HG02678 (cell line): Measurements from ENCODE around the gene P4HTM.
A peak's percentile ranks its signal among the peaks of the same experiment; 100 is the strongest.

Source experiments
- ATAC-seq: cut with Tn5 transposase; IDR thresholded peaks from one replicate; pipeline ENCODE4 v1.9.1; 2021; ENCODE audit warnings: mild to moderate bottlenecking, moderate library complexity; ENCODE audit not compliant: unreplicated experiment

Gene P4HTM, protein sequence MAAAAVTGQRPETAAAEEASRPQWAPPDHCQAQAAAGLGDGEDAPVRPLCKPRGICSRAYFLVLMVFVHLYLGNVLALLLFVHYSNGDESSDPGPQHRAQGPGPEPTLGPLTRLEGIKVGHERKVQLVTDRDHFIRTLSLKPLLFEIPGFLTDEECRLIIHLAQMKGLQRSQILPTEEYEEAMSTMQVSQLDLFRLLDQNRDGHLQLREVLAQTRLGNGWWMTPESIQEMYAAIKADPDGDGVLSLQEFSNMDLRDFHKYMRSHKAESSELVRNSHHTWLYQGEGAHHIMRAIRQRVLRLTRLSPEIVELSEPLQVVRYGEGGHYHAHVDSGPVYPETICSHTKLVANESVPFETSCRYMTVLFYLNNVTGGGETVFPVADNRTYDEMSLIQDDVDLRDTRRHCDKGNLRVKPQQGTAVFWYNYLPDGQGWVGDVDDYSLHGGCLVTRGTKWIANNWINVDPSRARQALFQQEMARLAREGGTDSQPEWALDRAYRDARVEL

DNA sequence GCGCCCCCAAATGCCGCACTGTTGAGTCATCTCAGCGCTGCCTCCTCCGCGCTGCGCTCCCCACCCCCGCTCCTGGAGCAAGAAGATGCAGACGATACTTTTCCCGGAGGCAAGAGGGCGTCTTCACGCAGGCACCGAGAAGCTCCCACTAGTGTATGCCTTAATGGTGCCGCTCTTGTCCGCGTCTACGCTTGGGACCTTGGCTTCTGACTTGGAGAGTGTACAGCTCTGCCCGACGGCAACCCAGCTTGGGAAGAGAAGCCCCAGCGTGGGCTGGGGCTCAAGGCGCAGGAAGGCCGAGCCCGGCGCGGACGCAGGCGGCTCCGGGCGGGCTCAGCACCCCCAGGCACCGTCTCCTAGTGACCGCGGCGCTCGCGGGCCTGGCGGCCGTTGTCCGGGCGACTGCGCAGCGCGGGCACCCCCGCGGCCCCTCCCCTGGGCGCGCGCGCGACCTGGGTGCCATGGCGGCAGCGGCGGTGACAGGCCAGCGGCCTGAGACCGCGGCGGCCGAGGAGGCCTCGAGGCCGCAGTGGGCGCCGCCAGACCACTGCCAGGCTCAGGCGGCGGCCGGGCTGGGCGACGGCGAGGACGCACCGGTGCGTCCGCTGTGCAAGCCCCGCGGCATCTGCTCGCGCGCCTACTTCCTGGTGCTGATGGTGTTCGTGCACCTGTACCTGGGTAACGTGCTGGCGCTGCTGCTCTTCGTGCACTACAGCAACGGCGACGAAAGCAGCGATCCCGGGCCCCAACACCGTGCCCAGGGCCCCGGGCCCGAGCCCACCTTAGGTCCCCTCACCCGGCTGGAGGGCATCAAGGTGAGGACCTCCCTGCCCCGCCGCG lies at the start of gene P4HTM:
Gene P4HTM (plus strand): TSS at position 446 of the 840 bp plus-strand sequence. CDS start 16 bp downstream, at position 462.
- peak; percentile 60 for ATAC-seq

DNA sequence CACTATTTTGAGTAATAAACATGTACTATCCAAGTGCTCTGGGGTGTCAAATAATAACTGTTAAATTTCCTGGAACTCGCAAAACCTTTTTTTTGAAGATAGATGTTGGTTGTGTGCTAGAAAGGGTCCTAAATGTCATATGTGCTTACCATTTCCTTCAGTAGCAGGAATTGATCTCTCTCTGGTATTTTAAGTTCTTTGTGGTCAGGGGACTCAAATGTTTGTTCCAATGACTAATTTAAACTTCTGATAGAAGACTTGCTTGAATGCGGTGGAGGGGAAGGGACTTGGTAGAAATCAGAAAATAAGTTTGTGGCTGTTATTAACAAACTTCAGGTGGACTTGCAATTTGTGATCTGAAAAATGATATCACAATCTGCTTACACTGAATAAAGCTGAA lies 44.6 kb upstream of the P4HTM start:
- ATAC-seq: no peak

GRCh38 chr3:48945891-48946549 lies 44.0 kb upstream of the P4HTM start:
- ATAC-seq: no peak

GRCh38 chr3:48949376-48949717 lies 40.7 kb upstream of the P4HTM start:
- ATAC-seq: no peak

DNA sequence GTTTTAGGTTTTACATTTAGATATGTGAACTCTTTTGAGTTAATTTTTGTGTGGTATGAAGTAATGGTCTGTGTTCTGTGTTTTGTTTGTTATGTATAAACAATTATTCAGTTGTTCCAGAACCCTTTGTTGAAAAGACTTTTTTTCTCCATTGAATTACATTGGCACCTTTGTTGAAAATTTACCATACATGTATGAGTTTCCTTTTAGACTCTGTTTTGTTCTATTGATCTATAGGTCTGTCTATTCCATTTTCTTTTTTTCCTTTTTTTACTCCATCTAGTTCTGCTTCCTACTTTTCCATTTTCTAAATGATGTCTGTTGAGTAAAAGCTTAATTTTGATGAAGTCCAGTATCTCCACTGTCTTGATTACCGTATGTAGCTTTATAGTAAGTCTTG lies 40.0 kb upstream of the P4HTM start:
- no peak for ATAC-seq

DNA sequence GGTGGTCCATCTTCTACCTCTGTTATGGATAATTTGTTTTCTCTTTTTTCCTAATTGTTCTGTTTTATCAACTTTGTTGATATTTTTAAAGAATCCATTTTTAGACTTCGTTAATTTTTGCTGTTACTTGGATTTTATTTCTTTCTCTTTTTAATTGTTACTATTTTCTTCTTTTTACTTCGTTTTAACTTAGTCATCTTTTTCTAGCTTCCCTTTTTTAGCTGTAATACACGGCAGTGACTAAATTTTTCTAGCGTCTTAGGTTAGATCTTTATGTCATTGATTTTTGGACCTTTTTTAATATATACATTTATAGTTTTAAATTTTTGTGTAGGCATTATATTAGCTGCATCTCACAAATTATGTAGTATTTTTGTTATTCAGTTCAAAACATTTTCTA lies 38.3 kb upstream of the P4HTM start:
- ATAC-seq: no peak

GRCh38 chr3:48952510-48953118 lies 37.4 kb upstream of the P4HTM start:
- no peak for ATAC-seq

- ATAC-seq: no peak
Measured at GRCh38 chr3:48957006-48957705, 32.9 kb upstream of the P4HTM start.

GRCh38 chr3:48960841-48961413 lies 29.1 kb upstream of the P4HTM start:
- ATAC-seq: no peak

GRCh38 chr3:48962340-48962739 lies 27.7 kb upstream of the P4HTM start:
- no peak for ATAC-seq

- ATAC-seq: no peak
Measured at GRCh38 chr3:48962939-48963338, 27.1 kb upstream of the P4HTM start.

DNA sequence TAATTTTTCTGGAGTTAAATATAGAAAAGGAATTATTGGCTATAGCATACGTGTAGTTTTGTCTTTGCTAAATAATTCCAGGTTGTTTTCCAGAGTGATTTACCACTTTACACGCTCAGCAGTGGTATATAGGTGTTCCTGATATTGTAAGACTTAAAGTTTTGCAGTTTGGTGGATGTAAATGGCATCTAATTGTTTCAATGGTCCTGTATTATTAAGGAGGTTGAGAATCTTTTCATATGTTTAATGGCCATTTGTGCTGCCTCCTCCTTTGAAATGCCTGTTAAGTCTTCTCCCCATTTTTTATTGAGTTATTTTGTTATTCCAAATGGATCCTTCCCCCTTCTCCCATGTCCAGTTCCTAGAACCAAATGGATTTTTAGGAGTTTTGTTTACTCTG lies 26.4 kb upstream of the P4HTM start:
- ATAC-seq: no peak

- ATAC-seq: no peak
Measured at GRCh38 chr3:48966367-48966766, 23.7 kb upstream of the P4HTM start.

GRCh38 chr3:48966876-48967361 lies 23.1 kb upstream of the P4HTM start:
- ATAC-seq: no peak

- ATAC-seq: no peak
Measured at GRCh38 chr3:48970586-48970985, 19.5 kb upstream of the P4HTM start.

DNA sequence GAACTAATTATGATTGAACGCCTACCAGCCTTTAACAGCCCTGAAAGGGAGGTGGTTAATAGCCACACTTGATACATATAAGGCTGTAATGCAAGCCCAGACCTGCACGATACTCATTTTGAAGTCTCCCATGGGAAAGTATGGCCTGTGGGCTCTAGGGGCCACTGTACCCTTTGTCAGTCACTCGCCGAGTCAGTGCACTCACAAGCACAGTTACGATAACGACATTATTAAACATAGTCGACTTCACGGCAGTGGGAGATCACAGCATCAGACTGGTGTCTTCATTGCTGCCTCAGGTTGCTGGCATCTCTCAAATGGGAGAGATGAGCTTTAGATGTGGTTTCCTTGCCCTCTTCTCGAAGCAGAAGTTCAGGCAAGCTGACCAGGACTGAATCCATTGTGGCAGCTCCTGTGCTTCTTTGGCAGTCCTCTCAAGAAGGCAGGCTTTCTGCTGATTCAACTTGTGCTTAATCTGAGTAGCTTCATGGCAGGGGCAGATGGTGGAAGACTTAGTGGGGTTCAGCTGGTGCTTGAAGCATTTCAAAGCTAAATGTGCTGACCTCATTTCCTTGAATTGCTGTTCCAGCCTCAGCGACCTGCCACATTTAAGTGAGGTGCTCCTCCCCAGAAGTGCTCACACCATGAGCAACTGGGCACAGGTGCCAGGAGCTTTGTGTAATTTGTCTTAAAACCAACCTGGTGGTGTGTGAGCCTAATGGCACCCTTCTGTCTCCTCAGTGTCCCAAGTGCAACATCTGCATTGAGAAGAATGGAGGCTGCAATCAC lies 15.8 kb upstream of the P4HTM start:
- ATAC-seq: no peak

- ATAC-seq: no peak
Measured at GRCh38 chr3:48979451-48979850, 10.6 kb upstream of the P4HTM start.

GRCh38 chr3:48980295-48980694 lies 9.7 kb upstream of the P4HTM start:
- ATAC-seq: no peak

- no peak for ATAC-seq
Measured at GRCh38 chr3:48982016-48982415, 8.0 kb upstream of the P4HTM start.
